ENCODE data around the gene CSF3. TPM values are rescaled to one million over a fixed set of nuclear protein-coding genes. Genes with fewer than 3 reads are reported as not detected.

CSF3 gene
- total RNA-seq, 2 donors from 2014 or later: not detected

Other genes with a start within 250 kb of the CSF3 start
- 100 to 1,000 TPM in 1 of 2 donors, 10 to 100 TPM in 1; 55.0 to 119 TPM for gene IKZF3, start 151.1 kb upstream of the CSF3 start, total RNA-seq
- gene ZPBP2, start 147.2 kb upstream of the CSF3 start, total RNA-seq: under 1 TPM; 0.53 to 0.67 TPM
- 10 to 100 TPM; 28.9 to 37.6 TPM for gene GSDMB, start 96.8 kb upstream of the CSF3 start, total RNA-seq
- gene ORMDL3, start 87.8 kb upstream of the CSF3 start, total RNA-seq: 10 to 100 TPM; 66.8 to 70.3 TPM
- not detected for gene LRRC3C, start 87.7 kb upstream of the CSF3 start, total RNA-seq
- gene GSDMA, start 52.4 kb upstream of the CSF3 start, total RNA-seq: 1 to 10 TPM in 1 of 2 donors, under 1 TPM in 1; 0.63 to 1.1 TPM
- gene PSMD3, start 34.6 kb upstream of the CSF3 start, total RNA-seq: 100 to 1,000 TPM in 1 of 2 donors, 10 to 100 TPM in 1; 97.6 to 159 TPM
- 100 to 1,000 TPM in 1 of 2 donors, 10 to 100 TPM in 1; 83.5 to 140 TPM for gene MED24, start 39.0 kb downstream of the CSF3 start, total RNA-seq
- 10 to 100 TPM; 10.3 to 14.4 TPM for gene THRA, start 47.5 kb downstream of the CSF3 start, total RNA-seq
- gene NR1D1, start 85.1 kb downstream of the CSF3 start, total RNA-seq: 10 to 100 TPM; 12.2 to 21.8 TPM
- 100 to 1,000 TPM in 1 of 2 donors, 10 to 100 TPM in 1; 80.5 to 114 TPM for gene MSL1, start 106.5 kb downstream of the CSF3 start, total RNA-seq
- 100 to 1,000 TPM; 110 to 244 TPM for gene CASC3, start 125.1 kb downstream of the CSF3 start, total RNA-seq
- 1 to 10 TPM; 9.4 to 9.9 TPM for gene RAPGEFL1, start 162.0 kb downstream of the CSF3 start, total RNA-seq
- gene WIPF2, start 203.9 kb downstream of the CSF3 start, total RNA-seq: 10 to 100 TPM; 25.1 to 38.0 TPM

Data from activated T-helper 17 cell treated with anti-CD3 and anti-CD28 coated beads, Interleukin-2, amount 50 U/mL, for 72 hours (primary cell).